Urothelium cell line (cell line): ENCODE measurements around the gene ABHD5.

Source experiments
- DNase-seq: peaks from one replicate; pipeline ENCODE4 v3.0.0; 2011; ENCODE audit warnings: low spot score, mixed read lengths
- FAIRE-seq: peaks from 2 replicates; lab custom pipeline; 2011; peaks lifted over from hg19 to GRCh38; lab: Jason Lieb, UNC

ABHD5 gene

GRCh38 chr3:43773273-43774094, 82.7 kb downstream of the ABHD5 start:
- no peak for FAIRE-seq
- no peak for DNase-seq

GRCh38 chr3:43774799-43775198, 84.1 kb downstream of the ABHD5 start:
- no peak for DNase-seq
- FAIRE-seq: no peak

- DNase-seq (no peak), FAIRE-seq (no peak)
Measured at GRCh38 chr3:43776101-43776500, 85.4 kb downstream of the ABHD5 start.

- DNase-seq (no peak), FAIRE-seq (no peak)
Measured at GRCh38 chr3:43779850-43780249, 89.1 kb downstream of the ABHD5 start.

GRCh38 chr3:43782541-43782940, 91.8 kb downstream of the ABHD5 start:
- FAIRE-seq: no peak

More at GRCh38 chr3:43782541-43782940, 91.8 kb downstream of the ABHD5 start:
- DNase-seq: no peak
